Gastroesophageal sphincter (tissue), 3 donors: Measurements from ENCODE around the gene CFAP100.

ENCODE experiments used
- CTCF ChIP-seq, 4 experiments: fragments of 200-600 bp in 2 of 4; fragments of 450-650 bp in 2 of 4; sonication (generic) in 1 of 4; IDR thresholded peaks; one replicate each; pipeline ENCODE4 v1.5.1; 2017 to 2019; ENCODE audit warnings: antibody characterized with exemption in 4 of 4, mild to moderate bottlenecking in 2 of 4, moderate library complexity in 2 of 4
- EP300 ChIP-seq: sonication (generic); formaldehyde crosslinking; IDR thresholded peaks from one replicate; pipeline ENCODE4 v1.6.1; 2017; ENCODE audit warnings: antibody characterized with exemption, mild to moderate bottlenecking
- POLR2A ChIP-seq, 2 donors: fragments of 450-650 bp; IDR thresholded peaks; one replicate each; pipeline ENCODE4 v1.6.1; 2017; ENCODE audit warnings: antibody characterized with exemption in 2 of 2, mild to moderate bottlenecking in 2 of 2, moderate library complexity in 1 of 2
- POLR2AphosphoS5 ChIP-seq: sonication (generic); formaldehyde crosslinking; IDR thresholded peaks from one replicate; pipeline ENCODE4 v1.6.1; 2017; ENCODE audit warnings: antibody characterized with exemption

GRCh38 chr3:126465928-126466544 lies 71.3 kb downstream of the CFAP100 start:
- TF ChIP-seq CTCF (IDR thresholded peaks at IDR 0.05): no peak
- TF ChIP-seq POLR2AphosphoS5: no peak
- no peak for TF ChIP-seq POLR2A (IDR thresholded peaks at IDR 0.05)
- TF ChIP-seq EP300: no peak
